Bronchial epithelial cell (primary cell): ENCODE measurements around the gene KRTAP12-3. TPM values are rescaled to one million over a fixed set of nuclear protein-coding genes. Genes with fewer than 3 reads are reported as not detected.

Experiments
- DNase-seq: peaks from one replicate; pipeline ENCODE4 v3.0.0-alpha.2; 2010; ENCODE audit warnings: low read depth
- FAIRE-seq: peaks from 2 replicates; lab custom pipeline; 2011; peaks lifted over from hg19 to GRCh38; lab: Jason Lieb, UNC
- H3K27me3 ChIP-seq: 2 replicates; pipeline ENCODE4 v1.5.1; 2011; ENCODE audit warnings: low read length; ENCODE audit not compliant: control insufficient read depth, insufficient read depth
- H3K36me3 ChIP-seq: 2 replicates; pipeline ENCODE4 v1.5.1; 2011; ENCODE audit warnings: low read length; ENCODE audit not compliant: control insufficient read depth, insufficient read depth
- H3K4me3 ChIP-seq: 2 replicates; pipeline ENCODE4 v1.5.1; 2011; ENCODE audit warnings: mild to moderate bottlenecking, low read depth, low read length, control low read depth
- total RNA-seq: library from RNA; depleted of rRNA; stranded (reverse); fragments of >200 nt; gene quantifications from 2 replicates; pipeline ENCODE4 v1.2.1, GENCODE V29; 2014
- TF ChIP-seq, protein P1 (sequence below): IDR thresholded peaks from 2 replicates; pipeline ENCODE4 v1.5.1; 2011; ENCODE audit warnings: mild to moderate bottlenecking, moderate library complexity, low read length, control low read depth, inconsistent platforms; ENCODE audit not compliant: insufficient read depth, severe bottlenecking

KRTAP12-3 gene
- total RNA-seq, 1 donor from 2014 or later, result not detected

DNA sequence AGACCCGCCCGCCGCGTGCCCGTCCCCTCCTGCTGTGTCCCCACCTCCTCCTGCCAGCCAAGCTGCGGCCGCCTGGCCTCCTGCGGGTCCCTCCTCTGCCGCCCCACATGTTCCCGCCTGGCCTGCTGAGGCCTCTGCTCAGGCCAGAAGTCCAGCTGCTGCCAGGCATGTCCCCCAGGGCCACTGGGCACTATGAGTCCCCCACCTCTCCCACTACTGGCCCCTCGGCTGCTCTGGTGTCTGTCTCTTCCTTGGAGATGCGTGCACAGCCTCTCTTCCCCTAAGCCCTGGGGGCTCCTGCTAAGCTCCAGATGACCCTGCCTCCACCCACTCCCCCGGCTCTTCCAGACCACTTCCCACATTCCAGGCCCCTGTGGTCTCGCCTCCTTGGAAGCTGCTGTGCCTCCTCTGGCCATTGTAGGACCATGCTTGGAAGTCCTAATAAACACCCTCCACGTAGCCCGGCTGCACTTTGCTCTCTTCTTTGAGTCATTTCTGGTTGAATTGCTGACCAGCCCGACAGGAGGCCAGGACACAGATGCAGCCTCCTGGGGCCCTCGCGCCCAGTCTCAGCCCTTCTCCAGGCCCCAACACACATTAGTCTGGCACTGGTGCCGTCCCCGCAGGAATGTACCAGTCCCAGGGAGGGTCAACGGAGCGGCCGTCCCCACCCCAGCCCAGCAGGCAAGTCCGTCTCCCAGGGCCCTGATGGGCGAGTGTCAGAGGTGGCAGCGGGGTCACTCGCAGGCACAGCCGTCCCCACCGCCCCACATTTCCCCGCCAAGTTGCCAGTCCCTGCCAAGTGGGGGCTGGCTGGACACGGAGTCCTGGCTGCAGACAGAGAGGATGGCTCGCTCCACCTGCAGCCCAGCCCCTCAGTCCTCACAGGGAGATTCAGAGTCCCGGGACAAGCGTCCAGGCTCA lies 40.3 kb downstream of the KRTAP12-3 start:
- Histone ChIP-seq H3K27me3 (no peaks in the 10 kb centered on the region), H3K4me3 (no peak overlapping the region), H3K36me3 (no peaks in the 10 kb centered on the region)
- FAIRE-seq (no peak), DNase-seq (no peak)
- TF ChIP-seq, protein P1, sequence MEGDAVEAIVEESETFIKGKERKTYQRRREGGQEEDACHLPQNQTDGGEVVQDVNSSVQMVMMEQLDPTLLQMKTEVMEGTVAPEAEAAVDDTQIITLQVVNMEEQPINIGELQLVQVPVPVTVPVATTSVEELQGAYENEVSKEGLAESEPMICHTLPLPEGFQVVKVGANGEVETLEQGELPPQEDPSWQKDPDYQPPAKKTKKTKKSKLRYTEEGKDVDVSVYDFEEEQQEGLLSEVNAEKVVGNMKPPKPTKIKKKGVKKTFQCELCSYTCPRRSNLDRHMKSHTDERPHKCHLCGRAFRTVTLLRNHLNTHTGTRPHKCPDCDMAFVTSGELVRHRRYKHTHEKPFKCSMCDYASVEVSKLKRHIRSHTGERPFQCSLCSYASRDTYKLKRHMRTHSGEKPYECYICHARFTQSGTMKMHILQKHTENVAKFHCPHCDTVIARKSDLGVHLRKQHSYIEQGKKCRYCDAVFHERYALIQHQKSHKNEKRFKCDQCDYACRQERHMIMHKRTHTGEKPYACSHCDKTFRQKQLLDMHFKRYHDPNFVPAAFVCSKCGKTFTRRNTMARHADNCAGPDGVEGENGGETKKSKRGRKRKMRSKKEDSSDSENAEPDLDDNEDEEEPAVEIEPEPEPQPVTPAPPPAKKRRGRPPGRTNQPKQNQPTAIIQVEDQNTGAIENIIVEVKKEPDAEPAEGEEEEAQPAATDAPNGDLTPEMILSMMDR, result no peak

DNA sequence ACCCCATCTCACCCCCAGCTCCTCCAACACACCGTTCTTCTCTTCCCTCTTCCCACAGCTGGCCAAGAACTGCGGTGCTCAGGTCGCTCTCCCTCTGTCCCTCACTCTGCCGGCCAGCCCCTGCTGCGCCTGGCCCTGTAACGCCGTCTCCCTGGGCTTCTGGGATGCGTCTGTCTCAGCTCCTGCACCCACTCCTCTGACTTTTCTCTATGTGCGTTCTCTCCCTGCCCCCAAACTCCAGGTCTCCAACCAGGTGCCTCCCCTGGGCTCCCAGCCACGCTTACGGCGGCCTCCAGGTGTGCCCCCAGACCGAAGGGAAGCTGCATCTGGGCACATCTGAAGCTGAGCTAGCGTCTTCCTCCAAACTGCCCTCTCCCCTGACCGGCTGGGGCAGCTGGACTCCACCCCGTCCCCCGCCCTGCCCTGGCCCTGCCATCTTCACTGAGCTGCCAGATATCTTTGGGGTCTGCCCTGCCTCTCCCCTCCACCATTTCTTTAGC lies 41.8 kb downstream of the KRTAP12-3 start:
- TF ChIP-seq, protein P1, result no peak
- DNase-seq (no peak), FAIRE-seq (no peak)
- H3K4me3 ChIP-seq, result no peak overlapping the region
- H3K36me3 ChIP-seq, result no peaks in the 10 kb centered on the region
- H3K27me3 ChIP-seq, result no peaks in the 10 kb centered on the region

DNA sequence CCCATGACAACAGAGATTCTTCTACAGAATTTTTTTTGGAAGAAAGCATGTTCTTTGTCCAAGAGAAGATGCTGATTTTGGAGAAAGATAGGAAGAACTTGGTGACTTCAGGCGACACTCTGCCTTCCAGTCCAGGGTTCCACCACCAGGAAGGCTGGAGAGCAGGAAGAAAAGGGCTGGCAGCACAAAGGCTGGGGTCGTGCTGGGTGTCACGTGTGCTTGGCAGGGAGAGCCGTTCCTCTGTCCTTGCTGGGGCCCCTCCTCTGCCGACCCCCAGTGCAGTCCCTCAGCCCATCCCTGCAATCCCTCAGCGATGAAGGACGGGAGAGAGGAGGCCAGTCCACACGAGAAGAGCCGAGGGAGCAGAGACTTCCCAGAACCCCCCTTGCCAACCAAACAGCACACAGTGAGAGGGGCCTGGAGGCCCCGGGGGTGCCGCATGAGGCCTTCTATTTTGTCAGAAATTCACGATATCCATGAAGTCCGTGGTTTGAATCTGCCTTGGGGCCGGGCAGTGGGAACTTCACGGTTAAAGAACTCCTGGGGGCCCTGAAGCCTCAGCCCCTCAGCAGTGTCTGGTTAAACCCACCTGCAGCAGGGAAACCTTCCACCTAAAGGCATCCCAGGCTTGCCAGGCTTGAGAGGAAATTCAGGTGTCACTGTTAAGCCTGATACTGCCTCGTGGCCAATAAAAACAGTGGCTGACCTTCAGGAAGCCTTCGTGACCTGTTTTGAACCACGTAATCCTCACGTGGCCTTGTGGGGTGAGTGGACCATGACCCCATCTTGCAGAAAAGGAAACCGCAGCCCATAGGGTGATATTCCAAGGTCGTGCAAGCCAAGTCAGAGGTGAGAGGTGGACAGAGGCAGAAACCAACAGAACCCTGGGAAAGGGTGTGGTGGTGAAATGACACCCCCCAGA lies 42.6 kb downstream of the KRTAP12-3 start:
- no peak overlapping the region for H3K4me3 ChIP-seq
- TF ChIP-seq, protein P1, result no peak
- H3K27me3 ChIP-seq, result no peaks in the 10 kb centered on the region
- DNase-seq (no peak), FAIRE-seq (no peak)
- no peaks in the 10 kb centered on the region for H3K36me3 ChIP-seq

DNA sequence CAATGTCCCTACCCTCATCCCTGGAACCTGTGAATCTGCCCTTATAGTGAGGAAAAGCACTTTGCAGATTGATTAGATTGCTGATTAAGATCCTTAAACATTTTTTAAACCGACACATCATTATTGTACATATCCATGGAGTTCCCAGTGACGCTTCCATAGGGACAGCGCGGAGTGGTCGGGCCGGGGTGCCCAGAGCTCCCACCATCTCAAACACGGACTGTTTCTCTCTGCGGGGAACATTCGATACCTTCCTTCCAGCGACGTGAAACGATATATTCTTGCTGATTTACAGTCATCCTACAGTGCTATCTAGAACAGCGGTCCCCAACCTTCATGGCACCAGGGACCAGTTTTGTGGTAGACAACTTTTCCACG lies 43.3 kb downstream of the KRTAP12-3 start:
- no peak for DNase-seq
- no peaks in the 10 kb centered on the region for H3K36me3 ChIP-seq
- TF ChIP-seq, protein P1, result no peak
- H3K27me3 ChIP-seq, result no peaks in the 10 kb centered on the region
- H3K4me3 ChIP-seq, result no peak overlapping the region
- FAIRE-seq, result no peak

DNA sequence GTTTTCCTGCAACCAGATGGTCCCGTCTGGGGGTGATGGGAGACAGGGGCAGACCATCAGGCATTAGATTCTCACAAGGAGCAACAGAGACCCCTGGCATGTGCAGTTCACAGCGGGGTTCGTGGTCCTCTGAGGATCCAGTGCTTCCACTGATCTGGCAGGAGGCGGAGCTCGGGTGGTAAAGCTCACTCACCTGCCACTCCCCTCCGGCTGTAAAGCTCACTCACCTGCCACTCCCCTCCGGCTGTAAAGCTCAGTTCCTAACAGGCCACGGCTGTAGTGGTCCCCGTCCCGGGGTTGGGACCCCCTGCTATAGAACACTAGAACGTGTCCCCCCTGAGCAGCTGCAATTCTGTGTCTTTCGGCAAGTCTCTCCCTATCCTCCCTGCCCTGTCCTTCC lies 43.8 kb downstream of the KRTAP12-3 start:
- FAIRE-seq, result no peak
- Histone ChIP-seq H3K4me3 (no peak overlapping the region), H3K36me3 (no peaks in the 10 kb centered on the region), H3K27me3 (peaks cover 2% of the 10 kb centered on the region)
- TF ChIP-seq, protein P1, result no peak
- no peak for DNase-seq
